GM18519 (cell line): ENCODE results near the gene PAPSS1.
"Not testable (repeated sequence)": the region's sequence is repeated elsewhere in the genome, so short reads cannot be mapped to it uniquely, and the experiment has no call there.

Experiments used
- ATAC-seq: cut with Tn5 transposase; IDR thresholded peaks from one replicate; pipeline ENCODE4 v1.9.1; 2021; ENCODE audit warnings: mild to moderate bottlenecking, moderate library complexity; ENCODE audit not compliant: unreplicated experiment, low FRiP score

PAPSS1 gene

GRCh38 chr4:107729050-107729449 is 9.0 kb upstream of the PAPSS1 start:
- ATAC-seq: not testable (repeated sequence)

GRCh38 chr4:107726131-107726925 is 6.3 kb upstream of the PAPSS1 start:
- ATAC-seq: not testable (repeated sequence)

GRCh38 chr4:107725281-107725859 is 5.3 kb upstream of the PAPSS1 start:
- no peak for ATAC-seq

GRCh38 chr4:107723331-107723730 is 3.3 kb upstream of the PAPSS1 start:
- ATAC-seq: not testable (repeated sequence)

- ATAC-seq: no peak
Measured at GRCh38 chr4:107721436-107722100, 1.5 kb upstream of the PAPSS1 start.

GRCh38 chr4:107719207-107719921 is 670 bp downstream of the PAPSS1 start:
- ATAC-seq: no peak

- peak; percentile 26 for ATAC-seq
Measured at GRCh38 chr4:107718351-107718965, 1.6 kb downstream of the PAPSS1 start.

GRCh38 chr4:107714256-107714655 is 5.8 kb downstream of the PAPSS1 start:
- no peak for ATAC-seq

- no peak for ATAC-seq
Measured at GRCh38 chr4:107712236-107712635, 7.8 kb downstream of the PAPSS1 start.

- no peak for ATAC-seq
Measured at GRCh38 chr4:107711831-107712230, 8.2 kb downstream of the PAPSS1 start.

GRCh38 chr4:107710493-107711459 is 9.3 kb downstream of the PAPSS1 start:
- no peak for ATAC-seq

GRCh38 chr4:107709916-107710315 is 10.1 kb downstream of the PAPSS1 start:
- peak; percentile 62 for ATAC-seq

- no peak for ATAC-seq
Measured at GRCh38 chr4:107708225-107708624, 11.8 kb downstream of the PAPSS1 start.

- ATAC-seq: no peak
Measured at GRCh38 chr4:107705742-107706556, 14.1 kb downstream of the PAPSS1 start.

GRCh38 chr4:107701565-107701964 is 18.5 kb downstream of the PAPSS1 start:
- no peak for ATAC-seq

GRCh38 chr4:107699466-107700206 is 20.4 kb downstream of the PAPSS1 start:
- no peak for ATAC-seq

- ATAC-seq: not testable (repeated sequence)
Measured at GRCh38 chr4:107696187-107696586, 23.8 kb downstream of the PAPSS1 start.

GRCh38 chr4:107693132-107693531 is 26.9 kb downstream of the PAPSS1 start:
- no peak for ATAC-seq
